NT2/D1 (cell line): ENCODE data around the gene PIKFYVE.

Experiments
- SUZ12 ChIP-seq: IDR thresholded peaks from 2 replicates; pipeline ENCODE4 v1.6.1; 2011; ENCODE audit not compliant: insufficient read length, insufficient read depth; ENCODE audit errors: extremely low read depth
- ZNF274 ChIP-seq: IDR thresholded peaks from 2 replicates; pipeline ENCODE4 v1.6.1; 2011; ENCODE audit warnings: mild to moderate bottlenecking, low read depth, low read length

DNA sequence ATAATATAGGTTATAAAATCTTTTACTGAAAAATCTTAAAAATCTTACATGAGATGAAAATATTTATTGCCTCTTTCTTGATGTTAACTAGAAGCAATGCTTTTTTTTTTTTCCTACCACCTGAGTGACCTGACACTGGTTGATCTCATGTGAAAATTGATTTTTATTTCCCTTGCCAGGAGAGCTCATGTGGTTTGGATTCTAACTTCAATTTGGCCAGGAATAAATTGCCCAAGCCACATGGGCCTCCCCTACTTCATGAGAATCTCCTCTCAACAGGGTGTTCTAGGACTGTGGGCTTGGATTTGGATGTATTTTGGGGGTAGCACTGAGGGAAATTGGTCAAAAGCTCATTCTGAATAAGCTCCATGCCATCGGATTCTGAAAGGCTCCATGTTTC, 31.3 kb upstream of the PIKFYVE start:
- TF ChIP-seq SUZ12: no peak
- TF ChIP-seq ZNF274: no peak
